Liver (tissue), 3 donors: Measurements from ENCODE around the gene SERINC5.

Experiments used
- CTCF ChIP-seq: fragments of 150-350 bp; IDR thresholded peaks from 2 replicates; pipeline ENCODE4 v1.5.1; 2017; ENCODE audit warnings: improper control_type of control experiment, low read depth, low read length; ENCODE audit not compliant: missing input control
- JUND ChIP-seq, 2 donors: IDR thresholded peaks; 2 replicates each; pipeline ENCODE4 v1.6.1; 2016; ENCODE audit warnings: antibody characterized with exemption in 2 of 2
- TAF1 ChIP-seq: conservative IDR thresholded peaks from 2 replicates; pipeline ENCODE4 v1.6.1; 2016; ENCODE audit warnings: antibody characterized with exemption, mild to moderate bottlenecking
- donor health status: healthy.
- donor health status: healthy.

GRCh38 chr5:80151890-80152289 is 104.0 kb downstream of the SERINC5 start:
- no peak for TF ChIP-seq CTCF
- TF ChIP-seq TAF1, result no peak
- TF ChIP-seq JUND (IDR thresholded peaks at IDR 0.05), result no peak
